Amniotic epithelial cell (primary cell): ENCODE measurements around the gene RAB40B.

Experiments used
- DNase-seq: peaks from one replicate; pipeline ENCODE4 v3.0.0-alpha.2; 2010; ENCODE audit warnings: low read depth

RAB40B gene

GRCh38 chr17:82716203-82717010, 17.9 kb upstream of the RAB40B start, which contains the start of gene FN3KRP:
Gene FN3KRP, plus strand, starts transcription at chr17:82716706. Its CDS starts 50 bp downstream, at chr17:82716756.
- peak; percentile 90 for DNase-seq

- no peak for DNase-seq
Measured at GRCh38 chr17:82713071-82713723, 14.7 kb upstream of the RAB40B start.

GRCh38 chr17:82710499-82711232, 12.2 kb upstream of the RAB40B start:
- no peak for DNase-seq

GRCh38 chr17:82709676-82710498, 11.4 kb upstream of the RAB40B start:
- no peak for DNase-seq

GRCh38 chr17:82709024-82709675, 10.7 kb upstream of the RAB40B start:
- DNase-seq: no peak

- DNase-seq: no peak
Measured at GRCh38 chr17:82705756-82706155, 7.3 kb upstream of the RAB40B start.

- DNase-seq: no peak
Measured at GRCh38 chr17:82704886-82705285, 6.4 kb upstream of the RAB40B start.

GRCh38 chr17:82703935-82704865, 5.7 kb upstream of the RAB40B start:
- no peak for DNase-seq

- no peak for DNase-seq
Measured at GRCh38 chr17:82703036-82703745, 4.7 kb upstream of the RAB40B start.

- no peak for DNase-seq
Measured at GRCh38 chr17:82702231-82702927, 3.9 kb upstream of the RAB40B start.

- no peak for DNase-seq
Measured at GRCh38 chr17:82699551-82699950, 1.1 kb upstream of the RAB40B start.

GRCh38 chr17:82698974-82699442, 510 bp upstream of the RAB40B start:
- DNase-seq: no peak

- DNase-seq: no peak
Measured at GRCh38 chr17:82697808-82698064, 762 bp downstream of the RAB40B start.

- DNase-seq: no peak
Measured at GRCh38 chr17:82696916-82697807, 1.3 kb downstream of the RAB40B start.

- no peak for DNase-seq
Measured at GRCh38 chr17:82696259-82696658, 2.2 kb downstream of the RAB40B start.

GRCh38 chr17:82694647-82695046, 3.9 kb downstream of the RAB40B start:
- no peak for DNase-seq

- DNase-seq: no peak
Measured at GRCh38 chr17:82693168-82693867, 5.2 kb downstream of the RAB40B start.
